ENCODE data around the gene TMEM167B. TPM values are rescaled to one million over a fixed set of nuclear protein-coding genes. Genes with fewer than 3 reads are reported as not detected.

Gene TMEM167B
- total RNA-seq, 4 donors from 2014 or later, result 13.5 to 28.2 (median 19.5) TPM

GRCh38 chr1:109133815-109134214 is 43.3 kb downstream of the TMEM167B start:
- no peak overlapping the region for H3K27ac ChIP-seq
- TF ChIP-seq CTCF (IDR thresholded peaks at IDR 0.05) (no peak), EP300 (IDR thresholded peaks at IDR 0.05) (no peak), POLR2A (IDR thresholded peaks at IDR 0.05) (no peak)
- peaks cover 0 to 8% (median 0%) of the 10 kb centered on the region in 4 donors for H3K4me1 ChIP-seq
- no peaks in the 10 kb centered on the region for H3K9me3 ChIP-seq
- no peaks in the 10 kb centered on the region for H3K27me3 ChIP-seq
- 50 to 65% methylated on average over 2 of the region's 2 CpGs for WGBS, 2 donors
- no peak overlapping the region for H3K4me3 ChIP-seq
- H3K36me3 ChIP-seq, result no peaks in the 10 kb centered on the region
- peak; percentile 14 to 33 for DNase-seq (ENCODE audit: low spot score in 2 of 2)

- Histone ChIP-seq H3K9me3 (no peaks in the 10 kb centered on the region), H3K4me1 (peaks cover 0 to 8% (median 0%) of the 10 kb centered on the region in 4 donors), H3K27ac (peak overlapping the region in 1 of 4 donors; percentile 17), H3K4me3 (no peak overlapping the region), H3K36me3 (no peaks in the 10 kb centered on the region), H3K27me3 (no peaks in the 10 kb centered on the region)
- TF ChIP-seq POLR2A (IDR thresholded peaks at IDR 0.05) (no peak), EP300 (IDR thresholded peaks at IDR 0.05) (no peak), CTCF (IDR thresholded peaks at IDR 0.05) (no peak)
- WGBS, 2 donors, result 67 to 69% methylated on average over 7 of the region's 7 CpGs
- DNase-seq (ENCODE audit: low spot score in 2 of 2), result no peak
Measured at GRCh38 chr1:109134423-109134822, 43.9 kb downstream of the TMEM167B start.

- TF ChIP-seq CTCF (IDR thresholded peaks at IDR 0.05) (no peak), POLR2A (IDR thresholded peaks at IDR 0.05) (no peak), EP300 (IDR thresholded peaks at IDR 0.05) (no peak)
- peaks cover 0 to 8% (median 0%) of the 10 kb centered on the region in 4 donors for H3K4me1 ChIP-seq
- H3K27ac ChIP-seq, result no peak overlapping the region
- WGBS, 2 donors, result 86 to 95% methylated on average over 3 of the region's 3 CpGs
- H3K27me3 ChIP-seq, result no peaks in the 10 kb centered on the region
- H3K9me3 ChIP-seq, result no peaks in the 10 kb centered on the region
- H3K36me3 ChIP-seq, result no peaks in the 10 kb centered on the region
- no peak for DNase-seq (ENCODE audit: low spot score in 2 of 2)
- no peak overlapping the region for H3K4me3 ChIP-seq
Measured at GRCh38 chr1:109135940-109136339, 45.4 kb downstream of the TMEM167B start.

GRCh38 chr1:109136766-109137165 is 46.2 kb downstream of the TMEM167B start:
- Histone ChIP-seq H3K9me3 (no peaks in the 10 kb centered on the region), H3K27ac (peak overlapping the region in 1 of 4 donors; percentile 27), H3K27me3 (no peaks in the 10 kb centered on the region), H3K4me1 (peaks cover 0 to 8% (median 0%) of the 10 kb centered on the region in 4 donors), H3K4me3 (no peak overlapping the region), H3K36me3 (no peaks in the 10 kb centered on the region)
- DNase-seq (ENCODE audit: low spot score in 2 of 2), result no peak
- TF ChIP-seq CTCF (IDR thresholded peaks at IDR 0.05), result no peak
- no peak for TF ChIP-seq POLR2A (IDR thresholded peaks at IDR 0.05)
- TF ChIP-seq EP300 (IDR thresholded peaks at IDR 0.05), result no peak
- WGBS, 2 donors, result 81 to 83% methylated on average over 6 of the region's 6 CpGs

GRCh38 chr1:109137958-109138357 is 47.4 kb downstream of the TMEM167B start:
- H3K4me1 ChIP-seq, result peaks cover 0 to 8% (median 0%) of the 10 kb centered on the region in 4 donors
- TF ChIP-seq EP300 (IDR thresholded peaks at IDR 0.05) (no peak), POLR2A (IDR thresholded peaks at IDR 0.05) (no peak), CTCF (IDR thresholded peaks at IDR 0.05) (no peak)
- peak overlapping the region in 1 of 4 donors; percentile 27 for H3K27ac ChIP-seq
- 92 to 98% methylated on average over 3 of the region's 3 CpGs for WGBS, 2 donors
- H3K36me3 ChIP-seq, result no peaks in the 10 kb centered on the region
- no peak overlapping the region for H3K4me3 ChIP-seq
- no peaks in the 10 kb centered on the region for H3K9me3 ChIP-seq
- no peak for DNase-seq (ENCODE audit: low spot score in 2 of 2)
- H3K27me3 ChIP-seq, result no peaks in the 10 kb centered on the region

Data from tibial nerve (tissue), 4 donors.